Esophagus squamous epithelium (tissue), 5 donors: ENCODE measurements around the gene GJC3. TPM values are rescaled to one million over a fixed set of nuclear protein-coding genes. Genes with fewer than 3 reads are reported as not detected.
A peak's percentile ranks its signal among the peaks of the same experiment; 100 is the strongest.
"Not testable (repeated sequence)": the region's sequence is repeated elsewhere in the genome, so short reads cannot be mapped to it uniquely, and the experiment has no call there.

Experiments
- DNase-seq: peaks from one replicate; lab custom pipeline; 2025; lab: John Stamatoyannopoulos, UW
- H3K27ac ChIP-seq, 4 donors: fragments of 200-600 bp; sonication (generic); one replicate each; pipeline ENCODE4 v1.5.1; 2016 to 2019; ENCODE audit warnings: mild to moderate bottlenecking in 1 of 4
- H3K27me3 ChIP-seq, 4 donors: fragments of 200-600 bp; sonication (generic); 1 replicate in 3 of 4; 2 replicates in 1 of 4; pipeline versions ENCODE4 v1.5.1 to v1.6.0; 2017 to 2021; ENCODE audit warnings: antibody characterized with exemption in 1 of 4
- H3K36me3 ChIP-seq, 3 donors: fragments of 200-600 bp; sonication (generic); one replicate each; pipeline ENCODE4 v1.5.1; 2016 to 2019
- H3K4me1 ChIP-seq, 3 donors: fragments of 200-600 bp; sonication (generic); one replicate each; pipeline ENCODE4 v1.5.1; 2017 to 2019
- H3K4me3 ChIP-seq, 4 donors: fragments of 200-600 bp; sonication (generic); 1 replicate in 3 of 4; 2 replicates in 1 of 4; pipeline ENCODE4 v1.5.1; 2016 to 2019; ENCODE audit warnings: mild to moderate bottlenecking in 2 of 4, moderate library complexity in 1 of 4
- H3K9me3 ChIP-seq, 3 donors: fragments of 200-600 bp; sonication (generic); one replicate each; pipeline ENCODE4 v1.5.1; 2016 to 2019
- CTCF ChIP-seq, 6 experiments: fragments of 450-650 bp in 4 of 6; fragments of 200-600 bp in 2 of 6; sonication (generic) in 2 of 6; IDR thresholded peaks; one replicate each; pipeline ENCODE4 v1.5.1; 2016 to 2019; ENCODE audit warnings: antibody characterized with exemption in 6 of 6, mild to moderate bottlenecking in 4 of 6, moderate library complexity in 4 of 6
- POLR2A ChIP-seq, 4 donors: fragments of 450-650 bp; IDR thresholded peaks; one replicate each; pipeline ENCODE4 v1.6.1; 2017; ENCODE audit warnings: antibody characterized with exemption in 4 of 4, mild to moderate bottlenecking in 4 of 4, moderate library complexity in 3 of 4
- WGBS, 2 donors: methylation state at CpG; one replicate each; pipeline ENCODE4 v1.1.5; 2018; 5-methylcytosine and 5-hydroxymethylcytosine counted together
- intact Hi-C: fragments of 100-400 bp; cut with DNase I; formaldehyde crosslinking; loops from one replicate; pipeline ENCODE4 v1.15.0; 2022
- total RNA-seq, 4 donors: library from RNA; depleted of rRNA; stranded (reverse); fragments of >200 nt; gene quantifications; one replicate each; pipeline ENCODE4 v1.1.0, GENCODE V29; 2016
- donor health status: DM: yes; HTN: yes; CAD: no.

GJC3 gene
- total RNA-seq, 4 donors from 2014 or later, result 0.26 TPM; not detected in 3

GRCh38 chr7:99943641-99944496 lies 14.4 kb upstream of the GJC3 start:
- DNase-seq, result no peak
- Histone ChIP-seq H3K27ac (no peak overlapping the region), H3K27me3 (peaks cover 0 to 40% (median 1%) of the 10 kb centered on the region in 4 donors), H3K36me3 (no peaks in the 10 kb centered on the region), H3K4me1 (no peaks in the 10 kb centered on the region), H3K4me3 (no peak overlapping the region), H3K9me3 (peaks cover 0 to 4% (median 0%) of the 10 kb centered on the region in 3 donors)
- TF ChIP-seq POLR2A (IDR thresholded peaks at IDR 0.05) (no peak), CTCF (IDR thresholded peaks at IDR 0.05) (no peak)
- WGBS, 2 donors, result 29 to 42% methylated on average over 13 to 14 of the region's 14 CpGs
- intact Hi-C loops, result no loop called here

- TF ChIP-seq CTCF (IDR thresholded peaks at IDR 0.05), result no peak
- no peak for TF ChIP-seq POLR2A (IDR thresholded peaks at IDR 0.05)
- 89 to 97% methylated on average over 2 of the region's 2 CpGs for WGBS, 2 donors
- intact Hi-C loops, result loop anchor here (10.0 kb wide), 1 partner anchor 47 kb away; no protein-coding TSS in a partner anchor
- H3K9me3 ChIP-seq, result peaks cover 0 to 13% (median 5%) of the 10 kb centered on the region in 3 donors
- H3K4me1 ChIP-seq, result no peaks in the 10 kb centered on the region
- no peak overlapping the region for H3K27ac ChIP-seq
- peaks cover 0 to 58% (median 1%) of the 10 kb centered on the region in 4 donors for H3K27me3 ChIP-seq
- no peak for DNase-seq
- no peak overlapping the region for H3K4me3 ChIP-seq
- no peaks in the 10 kb centered on the region for H3K36me3 ChIP-seq
Observed at GRCh38 chr7:99938296-99938695, 8.9 kb upstream of the GJC3 start.

- not testable (repeated sequence) for H3K4me1 ChIP-seq, H3K27ac ChIP-seq, DNase-seq, H3K36me3 ChIP-seq, H3K4me3 ChIP-seq
- 37 to 50% methylated on average over 3 to 4 of the region's 4 CpGs for whole genome bisulfite sequencing, 2 donors
- peaks cover 0 to 47% (median 0%) of the 10 kb centered on the region in 4 donors for H3K27me3 ChIP-seq
- intact Hi-C loops, result loop anchor here (10.0 kb wide), 1 partner anchor 50 kb away; no protein-coding TSS in a partner anchor
- peaks cover 0 to 13% (median 5%) of the 10 kb centered on the region in 3 donors for H3K9me3 ChIP-seq
Observed at GRCh38 chr7:99935009-99935408, 5.6 kb upstream of the GJC3 start.

GRCh38 chr7:99930376-99930775 lies 956 bp upstream of the GJC3 start:
- no peaks in the 10 kb centered on the region for H3K9me3 ChIP-seq
- H3K4me1 ChIP-seq, result peaks cover 7 to 15% (median 11%) of the 10 kb centered on the region in 3 donors
- DNase-seq, result no peak
- peaks cover 0 to 44% (median 0%) of the 10 kb centered on the region in 4 donors for H3K27me3 ChIP-seq
- 88 to 92% methylated on average over 3 of the region's 3 CpGs for whole genome bisulfite sequencing, 2 donors
- no peak overlapping the region for H3K4me3 ChIP-seq
- intact Hi-C loops, result loop anchor here (10.0 kb wide), 1 partner anchor 54 kb away; no protein-coding TSS in a partner anchor
- no peak overlapping the region for H3K27ac ChIP-seq
- H3K36me3 ChIP-seq, result no peaks in the 10 kb centered on the region
- TF ChIP-seq POLR2A (IDR thresholded peaks at IDR 0.05) (no peak), CTCF (IDR thresholded peaks at IDR 0.05) (no peak)

- Histone ChIP-seq H3K36me3 (no peaks in the 10 kb centered on the region), H3K9me3 (no peaks in the 10 kb centered on the region), H3K27ac (peak overlapping the region in 3 of 4 donors; percentile 4 to 40 (median 18)), H3K4me3 (peak overlapping the region in 3 of 4 donors; percentile 26 to 59 (median 34)), H3K4me1 (peaks cover 7 to 15% (median 11%) of the 10 kb centered on the region in 3 donors), H3K27me3 (peaks cover 0 to 39% (median 0%) of the 10 kb centered on the region in 4 donors)
- TF ChIP-seq POLR2A (IDR thresholded peaks at IDR 0.05), result no peak
- 31 to 41% methylated on average over 2 of the region's 2 CpGs for WGBS, 2 donors
- intact Hi-C loops, result loop anchor here (10.0 kb wide), 2 partner anchors 55 to 135 kb away; no protein-coding TSS in a partner anchor
- DNase-seq, result no peak
Observed at GRCh38 chr7:99929730-99930053, 272 bp upstream of the GJC3 start.

GRCh38 chr7:99928188-99928587 lies 1.2 kb downstream of the GJC3 start:
- DNase-seq, result no peak
- no peaks in the 10 kb centered on the region for H3K9me3 ChIP-seq
- WGBS, 2 donors, result 70 to 76% methylated on average over 2 of the region's 2 CpGs
- peaks cover 7 to 15% (median 11%) of the 10 kb centered on the region in 3 donors for H3K4me1 ChIP-seq
- H3K27ac ChIP-seq, result no peak overlapping the region
- peaks cover 0 to 24% (median 0%) of the 10 kb centered on the region in 4 donors for H3K27me3 ChIP-seq
- H3K36me3 ChIP-seq, result no peaks in the 10 kb centered on the region
- no peak for TF ChIP-seq CTCF (IDR thresholded peaks at IDR 0.05)
- no peak for TF ChIP-seq POLR2A (IDR thresholded peaks at IDR 0.05)
- no peak overlapping the region for H3K4me3 ChIP-seq
- intact Hi-C loops, result loop anchor here (10.0 kb wide), 1 partner anchor 137 kb away; no protein-coding TSS in a partner anchor
